ENCODE results near the gene AK3. TPM values are rescaled to one million over a fixed set of nuclear protein-coding genes. Genes with fewer than 3 reads are reported as not detected.

The AK3 gene
- total RNA-seq (2022; extraction: Qiagen RNA extraction) = 43.0 to 58.5 TPM (median 52.0 TPM) in 5 replicates

DNA sequence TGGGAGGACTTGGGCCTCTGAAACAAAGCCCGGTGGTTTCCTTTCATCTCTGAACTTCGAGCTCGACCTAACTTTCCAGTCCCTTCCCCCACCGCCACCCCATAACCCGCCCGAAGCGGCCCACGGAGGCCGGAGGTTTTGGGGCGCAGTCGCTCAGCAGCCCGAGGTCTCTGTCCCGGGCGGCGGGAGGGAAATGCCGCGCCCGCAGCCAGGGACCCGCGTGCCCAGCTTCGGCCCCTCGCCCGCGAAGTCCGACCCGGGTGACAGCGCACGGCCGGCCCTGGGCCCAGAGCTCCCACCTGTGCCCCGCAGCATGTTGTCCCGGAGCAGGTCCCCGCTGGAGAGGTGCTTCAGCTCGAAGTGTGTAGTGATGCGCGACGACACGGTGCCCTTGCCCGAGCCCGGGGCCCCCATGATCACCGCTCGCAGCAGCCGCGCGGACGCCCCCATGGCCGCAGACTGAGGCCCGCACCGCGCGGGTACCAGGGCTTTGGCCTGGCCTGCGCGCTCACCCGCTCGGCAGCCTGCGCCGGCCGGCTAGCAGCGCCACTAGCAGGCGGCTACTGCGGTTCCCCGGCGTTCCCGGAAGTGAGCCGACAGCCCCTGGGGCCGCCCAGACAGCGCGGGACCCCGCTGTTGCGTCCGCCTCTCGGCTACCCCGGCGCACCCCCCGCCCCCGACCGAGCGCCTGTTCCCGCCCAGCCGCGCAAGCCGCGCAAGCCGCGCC is at the start of gene AK3:
Gene AK3 (minus strand): TSS at position 565 of the 727 bp plus-strand sequence. CDS start 115 bp downstream, at position 450.

DNA sequence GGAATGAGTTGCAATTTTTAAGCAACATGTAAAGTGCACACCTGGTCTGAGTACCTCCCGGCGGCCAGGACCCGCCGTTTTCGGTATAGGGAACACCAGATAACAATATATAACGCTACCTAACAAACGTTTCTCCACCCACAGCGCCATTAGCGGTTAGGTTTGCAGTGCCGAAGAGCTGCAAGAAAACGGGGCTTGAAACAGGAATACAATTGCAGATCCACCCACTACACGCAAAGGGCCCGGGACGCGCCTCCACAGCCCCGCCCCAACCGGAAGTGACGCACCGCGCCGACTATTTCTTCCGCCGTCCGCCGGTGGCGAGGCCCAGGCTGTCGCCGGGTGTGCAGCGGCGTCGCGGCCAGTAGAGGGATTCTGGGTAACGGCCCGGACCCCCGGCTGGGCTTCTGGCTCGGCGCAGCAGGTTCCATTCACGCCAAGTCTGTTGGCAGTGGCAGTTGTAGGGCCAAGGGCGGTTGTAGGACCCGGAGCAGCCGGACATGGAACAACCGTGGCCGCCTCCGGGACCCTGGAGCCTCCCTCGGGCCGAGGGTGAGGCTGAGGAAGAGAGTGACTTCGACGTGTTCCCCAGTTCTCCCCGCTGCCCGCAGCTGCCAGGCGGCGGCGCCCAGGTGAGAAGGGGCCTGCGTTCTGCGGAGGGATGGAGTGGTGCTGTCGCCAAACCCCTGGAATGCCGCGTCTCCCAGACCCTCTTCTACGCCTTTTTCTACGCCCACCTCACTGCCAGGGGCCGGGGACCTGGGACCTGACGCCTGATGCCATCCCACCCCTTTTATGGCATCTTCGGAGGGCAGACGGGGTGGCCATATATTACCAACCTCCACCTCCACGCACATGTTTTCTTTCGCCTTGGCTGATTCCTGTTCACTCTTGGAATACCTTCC is 61.5 kb downstream of the AK3 start, which contains the start of gene CDC37L1:
Gene CDC37L1 (plus strand): TSS at position 302 of the 905 bp plus-strand sequence. CDS start 199 bp downstream, at position 501.

DNA sequence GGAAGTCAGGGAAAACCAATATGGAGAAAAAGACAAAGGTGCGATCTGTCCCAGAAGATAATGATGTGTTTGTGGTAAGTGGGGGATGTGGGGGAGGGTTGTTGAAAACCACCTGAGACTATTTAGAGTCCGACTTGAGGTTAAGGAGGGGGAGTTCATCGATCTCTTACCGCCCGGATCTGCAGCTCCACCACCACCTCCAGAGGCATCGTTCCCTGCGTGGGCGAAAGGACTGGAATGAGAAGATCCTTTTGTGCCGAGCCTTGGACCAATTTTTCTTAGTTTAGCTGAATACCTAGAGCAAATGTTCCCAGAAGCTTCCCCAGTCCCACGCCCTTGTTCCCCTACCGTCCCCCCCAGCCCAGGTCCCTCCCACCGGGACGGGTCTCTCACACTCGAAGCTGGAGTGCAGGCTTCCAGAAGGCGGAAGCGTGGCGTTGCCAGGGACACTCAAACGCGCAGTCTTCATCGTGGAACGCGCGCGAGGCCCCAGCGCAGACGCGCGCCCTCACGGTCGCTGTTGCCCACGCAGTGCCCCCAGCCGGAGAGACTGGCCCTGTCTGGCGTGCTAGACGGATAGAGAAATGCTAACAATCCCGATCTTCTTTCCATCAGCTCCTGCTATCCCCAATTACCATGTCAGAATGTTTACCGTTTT is 74.8 kb downstream of the AK3 start, which contains the start of gene SPATA6L:
Gene SPATA6L (minus strand): TSS at position 439 of the 658 bp plus-strand sequence. CDS start 230 bp downstream, at position 209.

DNA sequence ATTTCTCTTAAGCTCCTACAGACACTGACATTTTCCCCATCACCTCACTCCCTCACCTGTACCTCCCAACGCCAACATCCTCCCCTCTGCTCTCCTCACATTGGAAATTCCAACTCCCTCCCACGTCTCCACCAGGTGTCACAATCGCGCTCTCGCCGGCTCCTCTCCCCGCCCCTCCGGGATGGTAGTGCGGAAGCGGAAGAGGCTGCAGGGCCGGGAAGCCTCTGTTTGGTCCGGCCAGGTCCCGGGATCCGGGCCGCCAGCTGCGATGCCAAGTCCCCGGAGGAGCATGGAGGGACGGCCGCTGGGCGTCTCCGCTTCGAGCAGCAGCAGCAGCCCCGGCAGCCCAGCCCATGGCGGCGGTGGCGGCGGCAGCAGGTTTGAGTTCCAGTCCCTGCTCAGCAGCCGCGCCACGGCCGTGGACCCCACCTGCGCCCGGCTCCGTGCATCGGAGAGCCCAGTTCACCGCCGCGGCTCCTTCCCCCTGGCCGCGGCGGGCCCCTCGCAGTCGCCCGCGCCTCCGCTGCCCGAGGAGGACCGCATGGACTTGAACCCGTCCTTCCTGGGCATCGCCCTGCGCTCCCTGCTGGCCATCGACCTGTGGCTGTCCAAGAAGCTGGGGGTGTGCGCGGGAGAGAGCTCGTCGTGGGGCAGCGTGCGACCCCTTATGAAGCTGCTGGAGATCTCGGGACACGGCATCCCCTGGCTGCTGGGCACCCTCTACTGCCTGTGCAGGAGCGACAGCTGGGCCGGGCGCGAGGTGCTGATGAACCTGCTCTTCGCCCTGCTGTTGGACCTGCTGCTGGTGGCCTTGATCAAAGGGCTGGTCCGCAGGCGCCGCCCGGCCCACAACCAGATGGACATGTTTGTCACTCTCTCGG is 78.7 kb downstream of the AK3 start, which contains the start of gene PLPP6:
Gene PLPP6 (plus strand): TSS at position 187 of the 881 bp plus-strand sequence. CDS start 82 bp downstream, at position 269.

Other genes with a start within 250 kb of the AK3 start
- gene PLPP6, start 78.9 kb downstream of the AK3 start, total RNA-seq (2022; extraction: Qiagen RNA extraction) = 9.3 to 12.8 TPM (median 10.4 TPM) in 5 replicates
- gene SPATA6L, start 74.7 kb downstream of the AK3 start, total RNA-seq (2022; extraction: Qiagen RNA extraction) = 1.9 to 2.4 TPM (median 2.1 TPM) in 5 replicates
- 11.1 to 15.1 TPM (median 12.5 TPM) in 5 replicates for gene CDC37L1, start 61.6 kb downstream of the AK3 start, total RNA-seq (2022; extraction: Qiagen RNA extraction)
- 37.6 to 42.7 TPM (median 40.5 TPM) in 5 replicates for gene RCL1, start 51.7 kb upstream of the AK3 start, total RNA-seq (2022; extraction: Qiagen RNA extraction)
- 2.0 to 3.0 TPM (median 2.8 TPM) in 5 replicates for gene JAK2, start 244.1 kb upstream of the AK3 start, total RNA-seq (2022; extraction: Qiagen RNA extraction)

Data from A549 treated with CORT108297 at 1 μM for 4 hours (cell line).